Lower lobe of right lung (tissue), 2 donors: Measurements from ENCODE around the gene UBASH3B. TPM values are rescaled to one million over a fixed set of nuclear protein-coding genes. Genes with fewer than 3 reads are reported as not detected.

ENCODE experiments used
- ATAC-seq, 2 donors: fragments of 200-7000 bp; cut with Tn5 transposase; one replicate each; pipeline ENCODE4 v1.9.1; 2020 to 2022; ENCODE audit warnings: mild to moderate bottlenecking in 2 of 2, moderate library complexity in 2 of 2
- DNase-seq: peaks from one replicate; pipeline ENCODE4 v3.0.0-alpha.2; 2020
- H3K27ac ChIP-seq: fragments of 200-600 bp; one replicate; pipeline ENCODE4 v1.8.0; 2022
- H3K27me3 ChIP-seq: fragments of 200-600 bp; one replicate; pipeline ENCODE4 v1.8.0; 2022; ENCODE audit warnings: low read depth
- H3K36me3 ChIP-seq: fragments of 200-600 bp; one replicate; pipeline ENCODE4 v1.8.0; 2022; ENCODE audit warnings: mild to moderate bottlenecking
- H3K4me1 ChIP-seq: fragments of 200-600 bp; one replicate; pipeline ENCODE4 v1.8.0; 2022
- H3K4me3 ChIP-seq: fragments of 200-600 bp; one replicate; pipeline ENCODE4 v1.8.0; 2022; ENCODE audit warnings: mild to moderate bottlenecking
- H3K9me3 ChIP-seq: fragments of 200-600 bp; one replicate; pipeline ENCODE4 v1.8.0; 2022
- intact Hi-C: fragments of 100-400 bp; cut with DNase I; formaldehyde crosslinking; loops from one replicate; pipeline ENCODE4 v1.11.0; 2022
- total RNA-seq: library from RNA; stranded (reverse); fragmentation: NEBNext Ultra II Directional; extraction: Animal tissue kit (Norgen Biotek cat#: 25700); gene quantifications from one replicate; pipeline ENCODE4 v1.2.1, GENCODE V29; 2021
- TF ChIP-seq, protein P1 (sequence below): fragments of 200-600 bp; IDR thresholded peaks from one replicate; pipeline ENCODE4 v1.8.0; 2022; ENCODE audit warnings: antibody characterized with exemption, mild to moderate bottlenecking
- donor health status: DM: no; HTN: yes; CAD: no; lungs with severe emphysema.

UBASH3B gene
- total RNA-seq, 1 donor from 2014 or later: 64.7 TPM

DNA sequence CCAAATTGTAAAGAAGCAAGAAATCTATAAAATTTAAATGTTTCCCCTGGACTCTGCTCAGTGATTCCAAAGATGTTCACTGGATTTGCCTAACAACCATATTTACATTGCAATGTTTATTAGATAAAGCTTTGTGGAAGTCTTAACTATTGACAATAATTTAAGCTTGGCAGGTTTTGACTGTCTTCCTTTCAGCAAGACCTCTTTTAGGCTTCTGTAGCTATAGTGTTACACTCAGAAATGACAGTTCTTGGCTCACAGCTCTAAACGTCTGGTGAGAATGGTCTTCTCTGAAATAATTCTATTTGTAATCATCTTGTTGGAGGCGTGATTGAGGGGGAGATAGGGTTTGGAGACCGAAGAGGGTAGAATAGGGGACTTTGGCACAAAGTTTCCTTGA, 138.0 kb downstream of the UBASH3B start:
- H3K4me1 ChIP-seq: no peaks in the 10 kb centered on the region
- H3K9me3 ChIP-seq: no peaks in the 10 kb centered on the region
- DNase-seq: no peak
- TF ChIP-seq, protein P1, sequence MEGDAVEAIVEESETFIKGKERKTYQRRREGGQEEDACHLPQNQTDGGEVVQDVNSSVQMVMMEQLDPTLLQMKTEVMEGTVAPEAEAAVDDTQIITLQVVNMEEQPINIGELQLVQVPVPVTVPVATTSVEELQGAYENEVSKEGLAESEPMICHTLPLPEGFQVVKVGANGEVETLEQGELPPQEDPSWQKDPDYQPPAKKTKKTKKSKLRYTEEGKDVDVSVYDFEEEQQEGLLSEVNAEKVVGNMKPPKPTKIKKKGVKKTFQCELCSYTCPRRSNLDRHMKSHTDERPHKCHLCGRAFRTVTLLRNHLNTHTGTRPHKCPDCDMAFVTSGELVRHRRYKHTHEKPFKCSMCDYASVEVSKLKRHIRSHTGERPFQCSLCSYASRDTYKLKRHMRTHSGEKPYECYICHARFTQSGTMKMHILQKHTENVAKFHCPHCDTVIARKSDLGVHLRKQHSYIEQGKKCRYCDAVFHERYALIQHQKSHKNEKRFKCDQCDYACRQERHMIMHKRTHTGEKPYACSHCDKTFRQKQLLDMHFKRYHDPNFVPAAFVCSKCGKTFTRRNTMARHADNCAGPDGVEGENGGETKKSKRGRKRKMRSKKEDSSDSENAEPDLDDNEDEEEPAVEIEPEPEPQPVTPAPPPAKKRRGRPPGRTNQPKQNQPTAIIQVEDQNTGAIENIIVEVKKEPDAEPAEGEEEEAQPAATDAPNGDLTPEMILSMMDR: no peak
- intact Hi-C loops: loop anchor here (10.0 kb wide), 1 partner anchor 61 kb away; no protein-coding TSS in a partner anchor
- peaks cover 46% of the 10 kb centered on the region for H3K36me3 ChIP-seq
- H3K27ac ChIP-seq: no peak overlapping the region
- no peaks in the 10 kb centered on the region for H3K27me3 ChIP-seq
- H3K4me3 ChIP-seq: no peak overlapping the region
- no peak for ATAC-seq

DNA sequence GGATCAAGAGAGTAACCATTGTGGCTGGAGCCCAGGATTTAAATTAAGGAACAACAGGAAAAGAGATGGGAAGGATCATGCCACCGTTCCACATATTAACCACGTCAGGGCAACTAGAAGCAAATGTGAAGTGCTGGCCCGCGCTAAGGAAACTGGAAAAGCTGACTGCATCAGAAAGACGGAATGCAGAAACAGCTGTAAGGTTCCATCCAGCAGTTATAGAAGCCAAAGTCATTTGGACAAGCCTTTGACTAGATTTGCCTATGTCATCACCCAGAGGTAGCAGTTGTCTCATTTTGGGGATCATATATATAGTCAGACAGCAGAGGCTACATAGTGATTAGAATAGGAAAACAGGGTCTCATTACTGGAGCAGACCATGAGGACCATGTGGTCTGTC, 139.8 kb downstream of the UBASH3B start:
- peaks cover 14% of the 10 kb centered on the region for H3K4me1 ChIP-seq
- DNase-seq (no peak), ATAC-seq (no peak)
- intact Hi-C loops: loop anchor here (10.0 kb wide), 1 partner anchor 59 kb away; no protein-coding TSS in a partner anchor
- H3K4me3 ChIP-seq: no peak overlapping the region
- TF ChIP-seq, protein P1: no peak
- no peaks in the 10 kb centered on the region for H3K27me3 ChIP-seq
- no peaks in the 10 kb centered on the region for H3K9me3 ChIP-seq
- peaks cover 32% of the 10 kb centered on the region for H3K36me3 ChIP-seq
- no peak overlapping the region for H3K27ac ChIP-seq

GRCh38 chr11:122796128-122796717, 140.7 kb downstream of the UBASH3B start:
- no peaks in the 10 kb centered on the region for H3K9me3 ChIP-seq
- no peak overlapping the region for H3K4me3 ChIP-seq
- intact Hi-C loops: loop anchor here (10.0 kb wide), 1 partner anchor 59 kb away; no protein-coding TSS in a partner anchor
- peaks cover 30% of the 10 kb centered on the region for H3K36me3 ChIP-seq
- H3K4me1 ChIP-seq: peaks cover 14% of the 10 kb centered on the region
- H3K27ac ChIP-seq: no peak overlapping the region
- peak; percentile 60 for DNase-seq
- ATAC-seq: peak; percentile 76 to 83
- no peaks in the 10 kb centered on the region for H3K27me3 ChIP-seq
- TF ChIP-seq, protein P1: peak; percentile 90

DNA sequence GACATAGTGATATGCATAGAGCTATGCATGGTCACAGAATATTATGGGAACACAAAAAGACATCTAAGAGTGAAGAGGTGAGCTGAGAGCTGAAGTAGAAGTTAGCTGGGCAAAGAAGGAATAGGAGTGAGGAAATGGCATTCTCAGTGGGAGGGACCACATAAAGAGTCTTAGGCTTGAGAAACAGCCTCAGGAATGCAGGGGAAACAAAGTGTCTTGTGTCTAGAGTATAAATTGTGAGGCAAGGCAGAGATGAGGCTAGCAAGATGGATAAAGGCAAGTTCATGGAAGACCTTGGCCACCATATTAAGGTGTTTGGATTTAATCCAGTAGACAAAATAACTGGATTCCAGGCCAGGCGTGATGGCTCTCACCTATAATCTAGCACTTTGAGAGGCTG, 142.1 kb downstream of the UBASH3B start:
- DNase-seq: no peak
- H3K4me1 ChIP-seq: peaks cover 14% of the 10 kb centered on the region
- no peak for ATAC-seq
- intact Hi-C loops: loop anchor here (10.0 kb wide), 1 partner anchor 57 kb away; no protein-coding TSS in a partner anchor
- H3K36me3 ChIP-seq: peaks cover 36% of the 10 kb centered on the region
- H3K27me3 ChIP-seq: no peaks in the 10 kb centered on the region
- no peak overlapping the region for H3K27ac ChIP-seq
- TF ChIP-seq, protein P1: no peak
- H3K9me3 ChIP-seq: no peaks in the 10 kb centered on the region
- H3K4me3 ChIP-seq: no peak overlapping the region

DNA sequence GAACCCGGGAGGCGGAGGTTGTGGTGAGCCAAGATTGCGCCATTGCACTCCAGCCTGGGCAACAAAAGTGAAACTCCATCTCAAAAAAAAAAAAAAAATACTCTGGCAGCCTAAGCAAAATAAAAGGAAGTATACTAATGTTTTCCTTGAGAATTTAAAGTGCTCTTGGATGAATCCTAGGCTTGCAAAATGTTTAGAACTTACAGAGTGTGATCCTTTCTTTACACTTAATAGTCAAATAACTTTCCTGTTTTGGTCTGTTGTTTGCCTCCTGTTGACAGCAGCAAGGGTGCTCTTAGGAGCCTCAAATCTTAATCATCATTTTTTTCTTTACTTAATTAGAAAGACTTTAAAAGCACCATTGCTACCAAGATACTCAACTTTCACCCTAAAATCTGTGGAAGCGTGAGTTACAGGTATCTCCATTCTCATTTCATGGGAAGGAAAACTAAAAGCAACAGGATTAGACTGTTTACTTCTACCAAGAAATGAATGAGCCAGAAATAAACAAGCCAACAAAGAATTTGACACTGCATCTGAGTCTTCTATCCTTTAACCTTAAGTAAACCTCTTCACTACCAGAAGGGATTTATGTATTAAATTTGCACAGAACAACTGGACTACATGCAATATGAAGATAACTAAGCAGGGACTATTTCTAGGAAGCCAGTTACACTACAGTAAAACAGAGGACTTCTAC, 144.0 kb downstream of the UBASH3B start:
- no peak for ATAC-seq
- H3K27ac ChIP-seq: no peak overlapping the region
- intact Hi-C loops: loop anchor here (10.0 kb wide), 1 partner anchor 55 kb away; no protein-coding TSS in a partner anchor
- H3K4me3 ChIP-seq: no peak overlapping the region
- H3K9me3 ChIP-seq: no peaks in the 10 kb centered on the region
- H3K36me3 ChIP-seq: peaks cover 42% of the 10 kb centered on the region
- TF ChIP-seq, protein P1: no peak
- H3K4me1 ChIP-seq: peaks cover 19% of the 10 kb centered on the region
- H3K27me3 ChIP-seq: no peaks in the 10 kb centered on the region
- no peak for DNase-seq
